Osteoblast (primary cell): Measurements from ENCODE around the gene MAPKAPK3. TPM values are rescaled to one million over a fixed set of nuclear protein-coding genes. Genes with fewer than 3 reads are reported as not detected.
A peak's percentile ranks its signal among the peaks of the same experiment; 100 is the strongest.

Experiments used
- DNase-seq: peaks from one replicate; pipeline ENCODE4 v3.0.0; 2011; ENCODE audit warnings: low spot score, mixed read lengths; ENCODE audit not compliant: insufficient read length; ENCODE audit errors: missing footprints
- H2AFZ ChIP-seq: 2 replicates; pipeline ENCODE4 v1.6.0; 2011; ENCODE audit warnings: mild to moderate bottlenecking, low read length
- H3K27ac ChIP-seq: 2 replicates; pipeline ENCODE4 v1.5.1; 2011; ENCODE audit warnings: mild to moderate bottlenecking, low read depth, low read length, moderate library complexity
- H3K27me3 ChIP-seq: 2 replicates; pipeline ENCODE4 v1.6.0; 2012; ENCODE audit warnings: mild to moderate bottlenecking, control low read depth, inconsistent platforms, low read length, moderate library complexity; ENCODE audit not compliant: insufficient read depth
- H3K36me3 ChIP-seq: 2 replicates; pipeline ENCODE4 v1.5.1; 2011; ENCODE audit warnings: mild to moderate bottlenecking, low read length, control low read depth, moderate library complexity; ENCODE audit not compliant: insufficient read depth
- H3K4me1 ChIP-seq: 2 replicates; pipeline ENCODE4 v1.5.1; 2011; ENCODE audit warnings: mild to moderate bottlenecking, low read length, control low read depth, moderate library complexity; ENCODE audit not compliant: insufficient read depth
- H3K4me2 ChIP-seq: 2 replicates; pipeline ENCODE4 v1.6.0; 2011; ENCODE audit warnings: mild to moderate bottlenecking, low read length; ENCODE audit not compliant: insufficient read depth
- H3K4me3 ChIP-seq: fragments of 200-600 bp; sonication (generic); 3 replicates; pipeline ENCODE4 v1.5.1; 2012; ENCODE audit warnings: mild to moderate bottlenecking, low read length, inconsistent platforms; ENCODE audit not compliant: insufficient read depth
- H3K79me2 ChIP-seq: 2 replicates; pipeline ENCODE4 v1.6.0; 2012; ENCODE audit warnings: mild to moderate bottlenecking, low read length, control low read depth, inconsistent platforms; ENCODE audit not compliant: insufficient read depth
- H3K9me3 ChIP-seq: 2 replicates; pipeline ENCODE4 v1.5.1; 2011; ENCODE audit warnings: low read depth, low read length, control low read depth
- H4K20me1 ChIP-seq: 2 replicates; pipeline ENCODE4 v1.6.0; 2012; ENCODE audit warnings: mild to moderate bottlenecking, low read length, control low read depth; ENCODE audit not compliant: insufficient read depth
- CTCF ChIP-seq: IDR thresholded peaks from 2 replicates; pipeline ENCODE4 v1.5.1; 2011; ENCODE audit warnings: mild to moderate bottlenecking, low read depth, low read length, moderate library complexity; ENCODE audit errors: extremely low read depth
- total RNA-seq: library from RNA; depleted of rRNA; stranded (reverse); fragments of >200 nt; gene quantifications from 2 replicates; pipeline ENCODE4 v1.2.3, GENCODE V29; 2012

The MAPKAPK3 gene
- total RNA-seq, 1 donor, result 56.5 TPM

- H3K4me3 ChIP-seq, result no peak overlapping the region
- H3K4me1 ChIP-seq, result peaks cover 32% of the 10 kb centered on the region
- no peak overlapping the region for H3K27ac ChIP-seq
- no peak overlapping the region for H3K4me2 ChIP-seq
- H3K9me3 ChIP-seq, result no peaks in the 10 kb centered on the region
- no peaks in the 10 kb centered on the region for H4K20me1 ChIP-seq
- peak; percentile 25 for DNase-seq
- peaks cover 2% of the 10 kb centered on the region for H3K36me3 ChIP-seq
- H3K79me2 ChIP-seq, result peaks cover 29% of the 10 kb centered on the region
- TF ChIP-seq CTCF, result no peak
- H2AFZ ChIP-seq, result no peak overlapping the region
- no peaks in the 10 kb centered on the region for H3K27me3 ChIP-seq
Observed at GRCh38 chr3:50615190-50615589, 1.8 kb upstream of the MAPKAPK3 start.

GRCh38 chr3:50616003-50616769 lies 765 bp upstream of the MAPKAPK3 start:
- peak overlapping the region; percentile 91 for H3K4me3 ChIP-seq
- H3K36me3 ChIP-seq, result peaks cover 2% of the 10 kb centered on the region
- DNase-seq, result peak; percentile 97
- H2AFZ ChIP-seq, result peak overlapping the region; percentile 99
- H3K27me3 ChIP-seq, result no peaks in the 10 kb centered on the region
- peak; percentile 99 for TF ChIP-seq CTCF
- no peaks in the 10 kb centered on the region for H4K20me1 ChIP-seq
- H3K79me2 ChIP-seq, result peaks cover 35% of the 10 kb centered on the region
- peak overlapping the region; percentile 99 for H3K4me2 ChIP-seq
- H3K9me3 ChIP-seq, result no peaks in the 10 kb centered on the region
- H3K27ac ChIP-seq, result peak overlapping the region; percentile 42
- peaks cover 34% of the 10 kb centered on the region for H3K4me1 ChIP-seq

GRCh38 chr3:50616770-50617095 lies 218 bp upstream of the MAPKAPK3 start:
- Histone ChIP-seq H3K36me3 (peaks cover 2% of the 10 kb centered on the region), H3K4me3 (peak overlapping the region; percentile 91), H3K9me3 (no peaks in the 10 kb centered on the region), H3K27ac (peak overlapping the region; percentile 42), H3K4me1 (peaks cover 30% of the 10 kb centered on the region), H3K27me3 (no peaks in the 10 kb centered on the region), H4K20me1 (no peaks in the 10 kb centered on the region), H3K4me2 (peak overlapping the region; percentile 99), H2AFZ (peak overlapping the region; percentile 99), H3K79me2 (peaks cover 37% of the 10 kb centered on the region)
- TF ChIP-seq CTCF, result no peak
- peak; percentile 99 for DNase-seq

- H3K9me3 ChIP-seq, result no peaks in the 10 kb centered on the region
- peak; percentile 68 for DNase-seq
- no peak for TF ChIP-seq CTCF
- peak overlapping the region; percentile 99 for H3K4me2 ChIP-seq
- H3K4me3 ChIP-seq, result peak overlapping the region; percentile 91
- peaks cover 43% of the 10 kb centered on the region for H3K79me2 ChIP-seq
- peak overlapping the region; percentile 90 for H2AFZ ChIP-seq
- peak overlapping the region; percentile 82 for H3K27ac ChIP-seq
- H3K4me1 ChIP-seq, result peaks cover 25% of the 10 kb centered on the region
- peaks cover 2% of the 10 kb centered on the region for H3K36me3 ChIP-seq
- H4K20me1 ChIP-seq, result no peaks in the 10 kb centered on the region
- H3K27me3 ChIP-seq, result no peaks in the 10 kb centered on the region
Observed at GRCh38 chr3:50617911-50618481, 1.0 kb downstream of the MAPKAPK3 start.
